ENCODE measurements around the gene AGAP2. TPM values are rescaled to one million over a fixed set of nuclear protein-coding genes. Genes with fewer than 3 reads are reported as not detected.
A peak's percentile ranks its signal among the peaks of the same experiment; 100 is the strongest.

Gene AGAP2
- total and polyA plus RNA-seq, 2 of the 8 experiments (the other 6 are each of a cell fraction or from before 2014, with no cell fraction given), result 1.5 TPM

DNA sequence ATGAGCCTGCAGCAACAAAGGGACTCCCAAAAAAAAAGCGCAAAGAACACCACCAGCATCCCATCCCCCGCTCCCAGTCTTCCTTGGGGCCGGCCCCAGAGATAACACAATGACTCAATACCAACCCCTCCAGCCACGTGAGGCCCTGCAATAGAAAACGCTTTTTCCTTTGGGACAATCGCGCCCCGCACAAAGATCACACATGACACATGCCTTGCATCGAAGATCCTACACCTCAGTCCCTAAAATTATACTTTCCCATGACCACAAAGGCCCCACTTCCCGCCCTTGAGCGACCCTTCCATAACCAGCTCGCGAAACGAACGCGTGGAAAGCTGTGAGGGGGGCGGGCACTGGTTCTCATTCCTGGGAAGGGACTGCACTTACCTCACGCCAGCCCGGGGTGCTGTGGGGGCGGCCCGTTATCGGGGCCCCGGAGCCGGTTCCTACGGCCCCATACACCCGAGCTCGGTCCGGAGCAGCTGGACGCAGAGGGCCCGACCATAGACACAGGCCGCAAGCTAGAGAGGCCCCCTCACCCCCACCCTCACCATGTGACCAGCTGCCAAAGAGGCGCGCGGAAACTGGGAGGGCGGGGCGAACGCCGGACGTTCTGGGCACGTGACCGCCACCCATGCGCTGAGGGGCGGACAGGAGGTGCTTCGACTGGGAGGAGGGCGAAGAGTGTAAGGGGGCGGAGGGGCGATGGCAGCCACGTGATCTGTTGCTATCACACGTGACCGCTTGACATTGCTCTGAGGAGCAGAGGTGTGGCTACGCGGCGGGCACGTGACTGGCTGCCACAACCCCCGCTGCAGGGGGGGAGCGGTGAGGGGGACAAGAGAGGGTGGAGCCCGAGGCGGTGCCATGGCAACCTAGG, 13.5 kb upstream of the AGAP2 start, which contains the start of gene CDK4 (continued):
- TF ChIP-seq FOSL1 (IDR thresholded peaks at IDR 0.05; ENCODE audit: insufficient read depth, low read depth, low read length) (no peak), MAFK (IDR thresholded peaks at IDR 0.05; ENCODE audit: low read depth, low read length) (no peak), CHD2 (IDR thresholded peaks at IDR 0.05; ENCODE audit: low read length) (peak; percentile 43; the same call in 1 of the 2 replicates), POLR2AphosphoS5 (IDR thresholded peaks at IDR 0.05; ENCODE audit: low read depth, low read length) (no peak), HDAC2 (IDR thresholded peaks at IDR 0.05; ENCODE audit: borderline replicate concordance in 1 of 2, low read depth in 2 of 2, low read length in 2 of 2) (peak in 1 of 2 experiments; percentile 70; a peak in 1 of 4 replicates), BCL11A (IDR thresholded peaks at IDR 0.05; ENCODE audit: low read depth in 2 of 2, low read length in 2 of 2) (no peak), SP4 (IDR thresholded peaks at IDR 0.05; ENCODE audit: low read length) (peak; percentile 97), RFX5 (IDR thresholded peaks at IDR 0.05; ENCODE audit: borderline replicate concordance, low read depth, low read length) (peak; percentile 54; the same call in 1 of the 2 replicates), CTBP2 (IDR thresholded peaks at IDR 0.05; ENCODE audit: borderline replicate concordance, insufficient read depth, insufficient read length, low read length) (peak; percentile 56), CBX5 (IDR thresholded peaks at IDR 0.05; ENCODE audit: low read depth, low read length) (no peak), BACH1 (IDR thresholded peaks at IDR 0.05; ENCODE audit: low read length) (no peak), KDM4A (IDR thresholded peaks at IDR 0.05; ENCODE audit: low read depth, low read length, severe bottlenecking) (peak; percentile 10), HDAC6 (IDR thresholded peaks at IDR 0.05; ENCODE audit: low read depth, low read length) (no peak), EGR1 (IDR thresholded peaks at IDR 0.05; ENCODE audit: borderline replicate concordance, low read depth, low read length) (peak; percentile 64; the same call in 1 of the 2 replicates), POU5F1 (IDR thresholded peaks at IDR 0.05; ENCODE audit: low read depth, low read length) (no peak)
- TF ChIP-seq, protein P1, sequence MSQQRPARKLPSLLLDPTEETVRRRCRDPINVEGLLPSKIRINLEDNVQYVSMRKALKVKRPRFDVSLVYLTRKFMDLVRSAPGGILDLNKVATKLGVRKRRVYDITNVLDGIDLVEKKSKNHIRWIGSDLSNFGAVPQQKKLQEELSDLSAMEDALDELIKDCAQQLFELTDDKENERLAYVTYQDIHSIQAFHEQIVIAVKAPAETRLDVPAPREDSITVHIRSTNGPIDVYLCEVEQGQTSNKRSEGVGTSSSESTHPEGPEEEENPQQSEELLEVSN (IDR thresholded peaks at IDR 0.05), result peak; percentile 94
- TF ChIP-seq, protein P2, sequence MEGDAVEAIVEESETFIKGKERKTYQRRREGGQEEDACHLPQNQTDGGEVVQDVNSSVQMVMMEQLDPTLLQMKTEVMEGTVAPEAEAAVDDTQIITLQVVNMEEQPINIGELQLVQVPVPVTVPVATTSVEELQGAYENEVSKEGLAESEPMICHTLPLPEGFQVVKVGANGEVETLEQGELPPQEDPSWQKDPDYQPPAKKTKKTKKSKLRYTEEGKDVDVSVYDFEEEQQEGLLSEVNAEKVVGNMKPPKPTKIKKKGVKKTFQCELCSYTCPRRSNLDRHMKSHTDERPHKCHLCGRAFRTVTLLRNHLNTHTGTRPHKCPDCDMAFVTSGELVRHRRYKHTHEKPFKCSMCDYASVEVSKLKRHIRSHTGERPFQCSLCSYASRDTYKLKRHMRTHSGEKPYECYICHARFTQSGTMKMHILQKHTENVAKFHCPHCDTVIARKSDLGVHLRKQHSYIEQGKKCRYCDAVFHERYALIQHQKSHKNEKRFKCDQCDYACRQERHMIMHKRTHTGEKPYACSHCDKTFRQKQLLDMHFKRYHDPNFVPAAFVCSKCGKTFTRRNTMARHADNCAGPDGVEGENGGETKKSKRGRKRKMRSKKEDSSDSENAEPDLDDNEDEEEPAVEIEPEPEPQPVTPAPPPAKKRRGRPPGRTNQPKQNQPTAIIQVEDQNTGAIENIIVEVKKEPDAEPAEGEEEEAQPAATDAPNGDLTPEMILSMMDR (IDR thresholded peaks at IDR 0.05; ENCODE audit: control extremely low read depth in 1 of 3, insufficient read depth in 1 of 3, low read depth in 1 of 3, low read length in 3 of 3), result no peak
- TF ChIP-seq, protein P3, sequence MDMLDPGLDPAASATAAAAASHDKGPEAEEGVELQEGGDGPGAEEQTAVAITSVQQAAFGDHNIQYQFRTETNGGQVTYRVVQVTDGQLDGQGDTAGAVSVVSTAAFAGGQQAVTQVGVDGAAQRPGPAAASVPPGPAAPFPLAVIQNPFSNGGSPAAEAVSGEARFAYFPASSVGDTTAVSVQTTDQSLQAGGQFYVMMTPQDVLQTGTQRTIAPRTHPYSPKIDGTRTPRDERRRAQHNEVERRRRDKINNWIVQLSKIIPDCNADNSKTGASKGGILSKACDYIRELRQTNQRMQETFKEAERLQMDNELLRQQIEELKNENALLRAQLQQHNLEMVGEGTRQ (IDR thresholded peaks at IDR 0.05; ENCODE audit: low read length), result peak; percentile 100
